HG03439 (cell line): Measurements from ENCODE around the gene NRN1L.
A peak's percentile ranks its signal among the peaks of the same experiment; 100 is the strongest.
"Not testable (repeated sequence)": the region's sequence is repeated elsewhere in the genome, so short reads cannot be mapped to it uniquely, and the experiment has no call there.

Source experiments
- ATAC-seq: cut with Tn5 transposase; IDR thresholded peaks from one replicate; pipeline ENCODE4 v1.9.1; 2021; ENCODE audit warnings: mild to moderate bottlenecking, moderate library complexity; ENCODE audit not compliant: unreplicated experiment

NRN1L gene

DNA sequence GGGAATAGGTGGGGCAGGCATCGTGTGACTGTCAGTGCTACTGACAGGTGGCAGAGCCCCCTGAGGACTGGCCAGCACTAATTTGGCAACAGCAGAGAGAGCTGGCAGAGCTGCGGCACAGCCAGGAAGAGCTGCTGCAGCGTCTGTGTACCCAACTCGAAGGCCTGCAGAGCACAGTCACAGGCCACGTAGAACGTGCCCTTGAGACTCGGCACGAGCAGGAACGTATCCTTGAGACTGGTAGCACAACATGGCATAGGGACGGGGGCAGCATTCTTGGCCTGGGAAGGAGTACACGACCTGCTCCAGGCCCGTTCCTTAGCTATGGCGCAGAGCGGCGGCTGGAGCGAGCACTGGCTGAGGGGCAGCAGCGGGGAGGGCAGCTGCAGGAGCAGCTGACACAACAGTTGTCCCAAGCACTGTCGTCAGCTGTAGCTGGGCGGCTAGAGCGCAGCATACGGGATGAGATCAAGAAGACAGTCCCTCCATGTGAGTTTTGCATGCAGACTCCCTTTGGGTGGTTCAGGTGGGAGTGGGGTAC is 3.0 kb upstream of the NRN1L start:
- no peak for ATAC-seq

DNA sequence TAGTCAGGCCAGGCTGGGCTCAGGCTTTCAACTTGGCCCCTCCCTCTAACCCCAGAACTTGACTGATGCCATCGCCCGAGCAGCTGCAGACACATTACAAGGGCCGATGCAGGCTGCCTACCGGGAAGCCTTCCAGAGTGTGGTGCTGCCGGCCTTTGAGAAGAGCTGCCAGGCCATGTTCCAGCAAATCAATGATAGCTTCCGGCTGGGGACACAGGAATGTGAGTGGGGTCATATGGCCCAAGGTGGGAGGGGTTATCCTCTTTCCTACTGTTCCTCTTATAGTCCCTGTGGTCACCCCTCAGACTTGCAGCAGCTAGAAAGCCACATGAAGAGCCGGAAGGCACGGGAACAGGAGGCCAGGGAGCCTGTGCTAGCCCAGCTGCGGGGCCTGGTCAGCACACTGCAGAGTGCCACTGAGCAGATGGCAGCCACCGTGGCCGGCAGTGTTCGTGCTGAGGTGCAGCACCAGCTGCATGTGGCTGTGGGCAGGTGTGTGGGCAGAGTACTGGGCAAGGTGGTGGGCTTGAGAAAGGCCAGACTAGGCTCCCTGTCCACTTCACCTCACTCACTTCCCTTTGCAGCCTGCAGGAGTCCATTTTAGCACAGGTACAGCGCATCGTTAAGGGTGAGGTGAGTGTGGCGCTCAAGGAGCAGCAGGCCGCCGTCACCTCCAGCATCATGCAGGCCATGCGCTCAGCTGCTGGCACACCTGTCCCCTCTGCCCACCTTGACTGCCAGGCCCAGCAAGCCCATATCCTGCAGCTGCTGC is 2.1 kb upstream of the NRN1L start:
- ATAC-seq = no peak

DNA sequence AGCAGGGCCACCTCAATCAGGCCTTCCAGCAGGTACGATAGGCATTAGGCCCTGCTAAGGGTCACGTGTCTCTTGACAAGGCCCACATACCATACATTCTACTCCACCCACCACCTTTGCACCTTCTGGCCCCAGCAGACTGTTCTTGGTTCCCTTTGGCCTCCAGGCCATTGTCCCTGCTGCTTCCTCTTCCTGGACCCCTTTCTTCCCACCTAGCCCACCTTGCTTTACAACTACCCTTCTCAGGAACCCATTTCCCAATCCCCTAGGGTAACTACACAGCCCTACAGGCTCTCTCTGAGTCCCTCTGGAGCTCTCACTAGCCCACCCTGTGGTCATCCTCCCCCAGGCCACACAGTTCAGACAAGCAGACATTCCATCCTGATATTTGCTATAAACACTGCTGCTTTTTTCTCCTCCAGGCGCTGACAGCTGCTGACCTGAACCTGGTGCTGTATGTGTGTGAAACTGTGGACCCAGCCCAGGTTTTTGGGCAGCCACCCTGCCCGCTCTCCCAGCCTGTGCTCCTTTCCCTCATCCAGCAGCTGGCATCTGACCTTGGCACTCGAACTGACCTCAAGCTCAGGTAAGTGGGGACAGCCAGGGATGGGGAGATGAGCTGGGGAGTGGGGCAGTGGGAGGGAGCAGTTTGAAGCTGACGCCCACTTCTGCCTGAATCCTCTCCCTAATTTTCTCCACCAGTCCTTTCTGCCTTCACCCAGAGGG is 1.4 kb upstream of the NRN1L start:
- no peak for ATAC-seq

GRCh38 chr16:67883872-67884261 is 818 bp upstream of the NRN1L start:
- no peak for ATAC-seq

- no peak for ATAC-seq
These were observed 860 bp downstream of the NRN1L start for GRCh38 chr16:67885545-67885944.

- ATAC-seq = no peak
These were observed 1.3 kb downstream of the NRN1L start for GRCh38 chr16:67885976-67886375.

- no peak for ATAC-seq
These were observed 1.7 kb downstream of the NRN1L start for GRCh38 chr16:67886387-67886786.

- ATAC-seq = no peak
These were observed 3.6 kb downstream of the NRN1L start for GRCh38 chr16:67888331-67888730.

GRCh38 chr16:67892375-67892774 is 7.7 kb downstream of the NRN1L start:
- no peak for ATAC-seq

- ATAC-seq = peak; percentile 83
These were observed 8.4 kb downstream of the NRN1L start, which contains the start of gene PSKH1 for GRCh38 chr16:67892899-67893742. Gene PSKH1 (plus strand): TSS chr16:67893254. CDS start chr16:67908750, 15,496 bp downstream.

- ATAC-seq = peak; percentile 12
These were observed 9.2 kb downstream of the NRN1L start for GRCh38 chr16:67893743-67894399.

DNA sequence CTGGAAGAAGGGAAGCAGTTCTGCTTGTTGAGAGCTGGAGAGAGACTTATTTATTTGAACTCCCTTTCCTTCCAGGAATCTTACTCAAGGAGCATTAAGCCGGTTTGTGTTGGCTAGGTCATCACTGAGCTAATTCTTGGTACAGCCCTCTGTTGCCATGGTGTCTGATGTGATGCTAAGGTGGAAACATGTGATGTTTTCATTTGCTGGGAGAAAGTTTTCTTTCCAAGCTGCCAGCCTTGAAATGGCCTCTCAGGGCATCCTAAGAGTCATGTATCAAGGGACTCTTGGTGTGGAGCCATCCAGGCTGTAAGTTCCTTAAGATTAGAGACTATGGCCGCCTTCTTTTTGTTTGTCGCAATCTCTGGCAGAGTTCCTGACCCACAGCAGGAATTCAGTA is 12.5 kb downstream of the NRN1L start:
- ATAC-seq = no peak

DNA sequence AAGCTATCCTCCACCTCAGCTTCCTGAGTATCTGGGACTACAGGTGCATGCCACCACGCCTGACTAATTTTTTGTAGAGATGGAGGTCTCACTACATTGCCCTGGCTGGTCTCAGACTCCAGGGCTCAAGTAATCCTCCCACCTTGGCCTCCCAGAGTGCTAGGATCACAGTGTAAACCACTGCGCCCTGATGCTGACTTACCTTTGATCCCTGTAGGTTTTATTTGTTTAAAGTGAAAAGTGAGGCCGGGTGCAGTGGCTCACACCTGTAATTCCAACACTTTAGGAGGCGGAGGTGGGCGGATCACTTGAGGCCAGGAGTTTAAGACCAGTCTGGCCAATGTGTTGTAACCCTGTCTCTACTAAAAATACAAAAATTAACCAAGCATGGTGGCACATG is 17.0 kb downstream of the NRN1L start:
- no peak for ATAC-seq

DNA sequence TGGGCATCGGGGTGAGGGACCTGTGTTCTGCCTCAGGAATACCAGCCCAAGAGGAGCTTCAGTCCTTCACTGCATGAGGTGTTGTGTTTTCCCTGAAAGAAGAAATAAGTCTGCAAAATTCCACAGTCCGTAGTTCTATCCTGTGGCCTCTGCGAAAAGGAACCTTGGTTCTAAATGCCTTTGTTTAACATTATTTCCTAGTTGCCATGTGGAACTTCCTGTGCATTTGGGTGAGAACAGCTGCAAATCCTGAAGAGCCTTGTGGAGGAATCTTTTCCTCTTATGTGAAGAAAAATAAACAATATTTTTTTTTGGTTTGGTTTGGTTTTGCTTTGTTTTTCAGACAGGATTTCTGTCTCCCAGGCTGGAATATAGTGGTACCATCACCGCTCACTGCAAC is 18.1 kb downstream of the NRN1L start:
- ATAC-seq = no peak

DNA sequence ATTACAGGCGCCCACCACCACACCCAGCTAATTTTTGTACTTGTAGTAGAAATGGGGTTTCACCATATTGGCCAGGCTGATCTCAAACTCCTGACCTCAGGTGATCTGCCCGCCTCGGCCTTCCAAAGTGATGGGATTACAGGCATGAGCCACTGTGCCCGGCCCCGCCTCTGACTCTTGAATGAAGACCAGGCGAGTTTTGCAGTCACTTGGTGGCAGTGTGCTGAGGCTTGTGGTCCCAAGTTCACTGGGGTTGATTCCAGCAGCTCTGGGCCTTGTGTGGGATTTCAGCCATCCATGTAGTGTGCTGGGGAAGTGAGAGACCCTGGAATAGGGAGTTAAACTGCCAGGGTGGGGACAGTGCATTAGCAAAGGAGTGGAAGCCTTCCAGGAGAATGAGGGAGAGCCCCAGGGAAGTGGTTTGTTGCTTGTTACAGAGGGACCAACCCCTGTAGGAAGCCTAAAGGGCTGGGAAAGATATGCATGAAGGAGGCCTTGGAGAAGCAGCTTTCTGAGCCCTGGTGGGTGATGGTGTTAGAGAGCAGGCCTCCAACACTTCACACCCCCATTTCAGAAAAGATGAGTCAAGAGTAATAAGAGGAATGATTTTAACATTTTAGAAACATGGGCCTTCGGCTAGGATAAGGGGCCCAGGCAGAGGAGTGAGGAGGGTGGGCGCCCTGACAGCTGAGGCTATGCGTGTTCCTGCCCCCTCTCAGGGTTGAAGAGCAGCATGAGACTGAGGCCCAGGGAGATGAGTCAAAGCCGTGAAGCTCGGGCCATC is 22.9 kb downstream of the NRN1L start:
- no peak for ATAC-seq

DNA sequence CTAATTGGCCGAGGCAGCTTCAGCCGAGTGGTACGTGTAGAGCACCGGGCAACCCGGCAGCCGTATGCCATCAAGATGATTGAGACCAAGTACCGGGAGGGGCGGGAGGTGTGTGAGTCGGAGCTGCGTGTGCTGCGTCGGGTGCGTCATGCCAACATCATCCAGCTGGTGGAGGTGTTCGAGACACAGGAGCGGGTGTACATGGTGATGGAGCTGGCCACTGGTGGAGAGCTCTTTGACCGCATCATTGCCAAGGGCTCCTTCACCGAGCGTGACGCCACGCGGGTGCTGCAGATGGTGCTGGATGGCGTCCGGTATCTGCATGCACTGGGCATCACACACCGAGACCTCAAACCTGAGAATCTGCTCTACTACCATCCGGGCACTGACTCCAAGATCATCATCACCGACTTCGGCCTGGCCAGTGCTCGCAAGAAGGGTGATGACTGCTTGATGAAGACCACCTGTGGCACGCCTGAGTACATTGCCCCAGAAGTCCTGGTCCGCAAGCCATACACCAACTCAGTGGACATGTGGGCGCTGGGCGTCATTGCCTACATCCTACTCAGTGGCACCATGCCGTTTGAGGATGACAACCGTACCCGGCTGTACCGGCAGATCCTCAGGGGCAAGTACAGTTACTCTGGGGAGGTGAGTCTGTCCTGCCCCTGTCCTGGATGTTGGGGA is 24.5 kb downstream of the NRN1L start:
- no peak for ATAC-seq

GRCh38 chr16:67910158-67910557 is 25.5 kb downstream of the NRN1L start:
- ATAC-seq = no peak

- no peak for ATAC-seq
These were observed 30.2 kb downstream of the NRN1L start for GRCh38 chr16:67914758-67915495.

DNA sequence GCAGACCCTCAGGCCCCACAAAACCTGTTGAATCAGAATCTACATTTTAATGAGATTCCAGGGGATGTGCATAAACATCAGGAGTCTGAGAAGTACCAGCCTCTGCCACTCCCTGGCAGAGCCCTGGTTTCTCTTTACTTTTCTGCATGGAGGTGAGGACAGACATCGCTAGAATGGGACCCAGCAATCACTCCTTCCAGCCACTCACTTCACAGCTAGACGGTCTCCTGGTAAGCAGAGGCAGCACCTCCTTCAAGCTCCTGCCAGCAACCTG is 30.7 kb downstream of the NRN1L start:
- not testable (repeated sequence) for ATAC-seq
